T-cell (primary cell): ENCODE results near the gene DHX35. TPM values are rescaled to one million over a fixed set of nuclear protein-coding genes. Genes with fewer than 3 reads are reported as not detected.

Experiments used
- ATAC-seq, 4 experiments: fragments of 200-7000 bp in 3 of 4; fragments of 150-1000 bp in 1 of 4; cut with Tn5 transposase; replicated peaks in 1 of 4; 1 replicate in 3 of 4; 2 replicates in 1 of 4; pipeline ENCODE4 v1.10.0; 2021; ENCODE audit warnings: moderate library complexity in 3 of 4, mild to moderate bottlenecking in 2 of 4, moderate number of reproducible peaks in 1 of 4
- CTCF ChIA-PET, 2 donors: fragments of 300-600 bp; sonication (Branson Sonifier 250); formaldehyde crosslinking; loops; one replicate each; lab custom pipeline; 2022; ENCODE audit warnings: antibody characterized with exemption in 2 of 2; lab: Charles Lee
- POLR2A ChIA-PET, 2 donors: fragments of 300-600 bp; sonication (Branson Sonifier 250); formaldehyde crosslinking; loops; one replicate each; lab custom pipeline; 2022; ENCODE audit warnings: antibody characterized with exemption in 2 of 2; lab: Charles Lee
- DNase-seq, 35 experiments: peaks; one replicate each; pipeline versions ENCODE4 v3.0.0 to v3.0.0-alpha.2; 2013 to 2023
- H3K27ac ChIP-seq: one replicate; pipeline ENCODE4 v1.5.1; 2013; ENCODE audit warnings: low read length
- H3K27me3 ChIP-seq, 2 experiments: replicated peaks in 1 of 2; 1 replicate in 1 of 2; 2 replicates in 1 of 2; pipeline versions ENCODE4 v1.6.1 to v1.7.0; 2013; ENCODE audit warnings: low read length in 1 of 2, mixed read lengths in 1 of 2; ENCODE audit not compliant: control insufficient read depth in 2 of 2, insufficient read depth in 2 of 2; ENCODE audit errors: extremely low read depth in 1 of 2
- H3K36me3 ChIP-seq, 2 donors: 1 replicate in 1 of 2; 2 replicates in 1 of 2; pipeline versions ENCODE4 v1.6.1 to v1.7.0; 2013; ENCODE audit warnings: low read length in 1 of 2; ENCODE audit not compliant: control insufficient read depth in 2 of 2, insufficient read depth in 1 of 2; ENCODE audit errors: extremely low read depth in 1 of 2
- H3K4me1 ChIP-seq, 2 experiments: 1 replicate in 1 of 2; 2 replicates in 1 of 2; pipeline versions ENCODE4 v1.6.1 to v1.7.0; 2013; ENCODE audit warnings: low read length in 2 of 2, mixed read lengths in 1 of 2; ENCODE audit not compliant: insufficient read depth in 2 of 2, control insufficient read depth in 1 of 2; ENCODE audit errors: extremely low read depth in 1 of 2
- H3K4me3 ChIP-seq, 2 donors: 1 replicate in 1 of 2; 2 replicates in 1 of 2; pipeline versions ENCODE4 v1.5.1 to v1.7.0; 2013; ENCODE audit warnings: mild to moderate bottlenecking in 2 of 2, low read length in 1 of 2, moderate library complexity in 1 of 2; ENCODE audit not compliant: control insufficient read depth in 1 of 2; ENCODE audit errors: extremely low read depth in 1 of 2
- H3K9me3 ChIP-seq: 2 replicates; pipeline ENCODE4 v1.7.0; 2013
- H3K27ac Mint-ChIP-seq, 2 donors: one replicate each; pipeline ENCODE4 v1.8.0; 2020 to 2021; ENCODE audit warnings: mild to moderate bottlenecking in 2 of 2, mixed read lengths in 2 of 2
- H3K27me3 Mint-ChIP-seq, 2 donors: one replicate each; pipeline ENCODE4 v1.8.0; 2021 to 2022; ENCODE audit warnings: mixed read lengths in 2 of 2
- H3K36me3 Mint-ChIP-seq: one replicate; pipeline ENCODE4 v1.8.0; 2021; ENCODE audit warnings: mixed read lengths
- H3K4me1 Mint-ChIP-seq, 3 donors: one replicate each; pipeline ENCODE4 v1.8.0; 2020 to 2022; ENCODE audit warnings: mixed read lengths in 3 of 3, mild to moderate bottlenecking in 1 of 3
- H3K4me3 Mint-ChIP-seq, 3 donors: one replicate each; pipeline ENCODE4 v1.8.0; 2020 to 2022; ENCODE audit warnings: mild to moderate bottlenecking in 3 of 3, mixed read lengths in 3 of 3, moderate library complexity in 3 of 3
- H3K9me3 Mint-ChIP-seq, 3 donors: one replicate each; pipeline ENCODE4 v1.8.0; 2020 to 2022; ENCODE audit warnings: mixed read lengths in 3 of 3
- WGBS: methylation state at CpG from one replicate; pipeline ENCODE4 v1.1.5; 2013; ENCODE audit warnings: missing lambda C conversion rate; ENCODE audit not compliant: insufficient coverage; 5-methylcytosine and 5-hydroxymethylcytosine counted together
- total RNA-seq, 35 experiments: library from RNA in 6 of 35; stranded (reverse) in 6 of 35; fragments of 120-200 nt in 1 of 35; gene quantifications; one replicate each; pipeline versions ENCODE4 v1.2.1 to v1.2.4 and lab custom pipeline; 2013 to 2026

DHX35 gene
- total RNA-seq, 5 donors from 2014 or later (not counting 1 experiment from before 2014, with no cell fraction given), result 8.6 to 11.5 (median 11.2) TPM

GRCh38 chr20:39076958-39077357 is 114.8 kb downstream of the DHX35 start:
- Histone ChIP-seq H3K9me3 (no peaks in the 10 kb centered on the region), H3K27me3 (peaks cover 0 to 19% of the 10 kb centered on the region in 2 experiments), H3K4me3 (no peak overlapping the region), H3K27ac (no peak overlapping the region), H3K36me3 (no peaks in the 10 kb centered on the region), H3K4me1 (peaks cover 0 to 2% of the 10 kb centered on the region in 2 experiments)
- 73% methylated on average over 6 of the region's 7 CpGs for WGBS
- ATAC-seq, result no peak
- peaks cover 0 to 2% (median 2%) of the 10 kb centered on the region in 3 donors for H3K4me1 Mint-ChIP-seq
- POLR2A ChIA-PET, result interaction anchor here in 1 of 2 donors (0.6 kb wide), 1 partner anchor 14 kb away, joined by 3 read pairs; no protein-coding TSS in a partner anchor
- no peak for DNase-seq
- H3K4me3 Mint-ChIP-seq, result no peak overlapping the region
- no peak overlapping the region for H3K27ac Mint-ChIP-seq
- CTCF ChIA-PET, result interaction anchor here (1.2 to 1.4 kb wide), 2 partner anchors 10 to 27 kb away, joined by 3 to 4 read pairs; no protein-coding TSS in a partner anchor
- no peaks in the 10 kb centered on the region for H3K9me3 Mint-ChIP-seq
- no peaks in the 10 kb centered on the region for H3K36me3 Mint-ChIP-seq
- peaks cover 41 to 51% of the 10 kb centered on the region in 2 donors for H3K27me3 Mint-ChIP-seq

- Mint-ChIP-seq H3K36me3 (no peaks in the 10 kb centered on the region), H3K9me3 (no peaks in the 10 kb centered on the region), H3K4me1 (peaks cover 0 to 2% (median 2%) of the 10 kb centered on the region in 3 donors), H3K27ac (no peak overlapping the region), H3K27me3 (peaks cover 44 to 50% of the 10 kb centered on the region in 2 donors), H3K4me3 (no peak overlapping the region)
- ChIA-PET CTCF (interaction anchor here (0.6 to 2.8 kb wide), 7 partner anchors 12 to 1895 kb away, joined by 3 to 37 read pairs (median 3); no protein-coding TSS in a partner anchor), POLR2A (no interaction called here)
- no peak overlapping the region for H3K27ac ChIP-seq
- peaks cover 0 to 2% of the 10 kb centered on the region in 2 experiments for H3K4me1 ChIP-seq
- peaks cover 0 to 20% of the 10 kb centered on the region in 2 experiments for H3K27me3 ChIP-seq
- no CpG with 5 or more reads among the region's 1 CpG for WGBS
- no peak overlapping the region for H3K4me3 ChIP-seq
- DNase-seq (no peak), ATAC-seq (no peak)
- no peaks in the 10 kb centered on the region for H3K36me3 ChIP-seq
- H3K9me3 ChIP-seq, result no peaks in the 10 kb centered on the region
These were observed 118.2 kb downstream of the DHX35 start for GRCh38 chr20:39080326-39080725.

- no peak overlapping the region for H3K4me3 ChIP-seq
- no peaks in the 10 kb centered on the region for H3K9me3 ChIP-seq
- H3K36me3 ChIP-seq, result no peaks in the 10 kb centered on the region
- DNase-seq, result peak; percentile 29 to 86 (median 71)
- Mint-ChIP-seq H3K4me3 (no peak overlapping the region), H3K27ac (no peak overlapping the region), H3K36me3 (no peaks in the 10 kb centered on the region), H3K9me3 (no peaks in the 10 kb centered on the region), H3K27me3 (peaks cover 44 to 48% of the 10 kb centered on the region in 2 donors), H3K4me1 (peaks cover 0 to 2% (median 2%) of the 10 kb centered on the region in 3 donors)
- peak; percentile 68 to 82 (median 74) for ATAC-seq
- no peak overlapping the region for H3K27ac ChIP-seq
- peaks cover 0 to 2% of the 10 kb centered on the region in 2 experiments for H3K4me1 ChIP-seq
- peaks cover 0 to 23% of the 10 kb centered on the region in 2 experiments for H3K27me3 ChIP-seq
- POLR2A ChIA-PET, result no interaction called here
- WGBS, result 0% methylated on average over 1 of the region's 5 CpGs
- CTCF ChIA-PET, result interaction anchor here (0.6 to 2.8 kb wide), 5 partner anchors 11 to 95 kb away, joined by 3 to 37 read pairs (median 5); no protein-coding TSS in a partner anchor
These were observed 119.1 kb downstream of the DHX35 start for GRCh38 chr20:39081255-39081654.

- POLR2A ChIA-PET, result no interaction called here
- H3K4me1 ChIP-seq, result peaks cover 0 to 2% of the 10 kb centered on the region in 2 experiments
- H3K4me1 Mint-ChIP-seq, result peaks cover 0 to 2% (median 2%) of the 10 kb centered on the region in 3 donors
- no peaks in the 10 kb centered on the region for H3K9me3 ChIP-seq
- peaks cover 0 to 20% of the 10 kb centered on the region in 2 experiments for H3K27me3 ChIP-seq
- H3K4me3 Mint-ChIP-seq, result no peak overlapping the region
- H3K4me3 ChIP-seq, result no peak overlapping the region
- no peaks in the 10 kb centered on the region for H3K36me3 Mint-ChIP-seq
- H3K27me3 Mint-ChIP-seq, result peaks cover 35 to 37% of the 10 kb centered on the region in 2 donors
- DNase-seq, result no peak
- WGBS, result 72% methylated on average over 4 of the region's 8 CpGs
- ATAC-seq, result no peak
- no peaks in the 10 kb centered on the region for H3K36me3 ChIP-seq
- no peak overlapping the region for H3K27ac Mint-ChIP-seq
- no peaks in the 10 kb centered on the region for H3K9me3 Mint-ChIP-seq
- CTCF ChIA-PET, result interaction anchor here (0.7 to 2.8 kb wide), 4 partner anchors 11 to 33 kb away, joined by 3 to 37 read pairs (median 18); no protein-coding TSS in a partner anchor
- no peak overlapping the region for H3K27ac ChIP-seq
These were observed 120.7 kb downstream of the DHX35 start for GRCh38 chr20:39082622-39083398.

- ATAC-seq (no peak), DNase-seq (no peak)
- H3K27me3 Mint-ChIP-seq, result peaks cover 30 to 32% of the 10 kb centered on the region in 2 donors
- H3K27ac Mint-ChIP-seq, result no peak overlapping the region
- H3K4me1 Mint-ChIP-seq, result peaks cover 0 to 1% (median 0%) of the 10 kb centered on the region in 3 donors
- H3K36me3 Mint-ChIP-seq, result no peaks in the 10 kb centered on the region
- no peak overlapping the region for H3K27ac ChIP-seq
- ChIA-PET CTCF (no interaction called here), POLR2A (no interaction called here)
- H3K9me3 Mint-ChIP-seq, result no peaks in the 10 kb centered on the region
- H3K4me3 Mint-ChIP-seq, result no peak overlapping the region
- no peaks in the 10 kb centered on the region for H3K4me1 ChIP-seq
- H3K36me3 ChIP-seq, result no peaks in the 10 kb centered on the region
- H3K4me3 ChIP-seq, result no peak overlapping the region
- peaks cover 0 to 20% of the 10 kb centered on the region in 2 experiments for H3K27me3 ChIP-seq
- no peaks in the 10 kb centered on the region for H3K9me3 ChIP-seq
- 90% methylated on average over 3 of the region's 6 CpGs for WGBS
These were observed 121.6 kb downstream of the DHX35 start for GRCh38 chr20:39083761-39084160.

GRCh38 chr20:39089029-39089428 is 126.9 kb downstream of the DHX35 start:
- no peaks in the 10 kb centered on the region for H3K36me3 ChIP-seq
- Mint-ChIP-seq H3K36me3 (no peaks in the 10 kb centered on the region), H3K27ac (no peak overlapping the region), H3K27me3 (peaks cover 16 to 27% of the 10 kb centered on the region in 2 donors), H3K4me3 (no peak overlapping the region), H3K4me1 (peaks cover 0 to 2% (median 0%) of the 10 kb centered on the region in 3 donors), H3K9me3 (no peaks in the 10 kb centered on the region)
- H3K9me3 ChIP-seq, result no peaks in the 10 kb centered on the region
- no peak overlapping the region for H3K4me3 ChIP-seq
- ChIA-PET POLR2A (no interaction called here), CTCF (no interaction called here)
- H3K4me1 ChIP-seq, result no peaks in the 10 kb centered on the region
- no peak overlapping the region for H3K27ac ChIP-seq
- DNase-seq, result no peak
- no CpG with 5 or more reads among the region's 1 CpG for WGBS
- peaks cover 0 to 11% of the 10 kb centered on the region in 2 experiments for H3K27me3 ChIP-seq
- ATAC-seq, result no peak
